AG04449 (cell line): Measurements from ENCODE around the gene MTA2.

Source experiments
- CTCF ChIA-PET: fragments of 350-600 bp; formaldehyde crosslinking; extraction: SDS; loops from one replicate; lab custom pipeline; 2021; ENCODE audit warnings: antibody characterized with exemption; lab: Yijun Ruan, JAX
- POLR2A ChIA-PET: fragments of 400-600, 350-600 bp; formaldehyde crosslinking; extraction: SDS; loops from one replicate; lab custom pipeline; 2020; ENCODE audit warnings: antibody characterized with exemption, inconsistent platforms; lab: Yijun Ruan, JAX
- DNase-seq: peaks from one replicate; pipeline ENCODE4 v3.0.0-alpha.2; 2010; ENCODE audit warnings: low read depth, low spot score
- H3K4me3 ChIP-seq: 2 replicates; pipeline ENCODE4 v1.5.1; 2011; ENCODE audit warnings: low read depth, mild to moderate bottlenecking, control low read depth, low read length
- TF ChIP-seq, protein P1 (sequence below): IDR thresholded peaks from one replicate; pipeline ENCODE4 v1.5.1; 2011; ENCODE audit warnings: mild to moderate bottlenecking, moderate library complexity, low read length, control low read depth, inconsistent platforms; ENCODE audit not compliant: insufficient read depth; ENCODE audit errors: missing control alignments

MTA2 gene

DNA sequence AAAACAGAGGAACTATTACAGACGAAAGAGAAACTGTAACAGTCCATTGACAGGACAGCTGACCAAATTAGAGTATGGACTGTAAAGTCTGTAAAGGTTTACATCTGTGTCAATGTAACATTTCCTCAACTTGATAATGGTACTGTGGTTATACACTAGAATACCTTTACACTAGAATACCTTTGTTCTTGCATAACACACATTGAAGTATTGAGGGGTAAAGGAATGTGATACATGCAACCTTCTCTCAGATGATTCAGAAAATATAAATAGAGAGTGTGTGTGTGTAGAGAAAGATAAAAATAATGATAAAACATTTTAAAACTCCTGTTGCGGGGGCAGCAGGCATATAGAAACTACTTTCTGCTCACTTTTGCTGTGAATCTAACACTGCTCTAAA is 22.4 kb downstream of the MTA2 start:
- no peak for DNase-seq
- CTCF ChIA-PET: interaction anchor here (1.0 to 1.2 kb wide), 2 partner anchors 14 to 35 kb away, joined by 3 to 4 read pairs; no protein-coding TSS in a partner anchor
- POLR2A ChIA-PET: interaction anchor here (3.0 kb wide), 1 partner anchor 13 kb away, joined by 16 read pairs; the partner anchor contains the start of gene TUT1
- H3K4me3 ChIP-seq: no peak overlapping the region
- TF ChIP-seq, protein P1, sequence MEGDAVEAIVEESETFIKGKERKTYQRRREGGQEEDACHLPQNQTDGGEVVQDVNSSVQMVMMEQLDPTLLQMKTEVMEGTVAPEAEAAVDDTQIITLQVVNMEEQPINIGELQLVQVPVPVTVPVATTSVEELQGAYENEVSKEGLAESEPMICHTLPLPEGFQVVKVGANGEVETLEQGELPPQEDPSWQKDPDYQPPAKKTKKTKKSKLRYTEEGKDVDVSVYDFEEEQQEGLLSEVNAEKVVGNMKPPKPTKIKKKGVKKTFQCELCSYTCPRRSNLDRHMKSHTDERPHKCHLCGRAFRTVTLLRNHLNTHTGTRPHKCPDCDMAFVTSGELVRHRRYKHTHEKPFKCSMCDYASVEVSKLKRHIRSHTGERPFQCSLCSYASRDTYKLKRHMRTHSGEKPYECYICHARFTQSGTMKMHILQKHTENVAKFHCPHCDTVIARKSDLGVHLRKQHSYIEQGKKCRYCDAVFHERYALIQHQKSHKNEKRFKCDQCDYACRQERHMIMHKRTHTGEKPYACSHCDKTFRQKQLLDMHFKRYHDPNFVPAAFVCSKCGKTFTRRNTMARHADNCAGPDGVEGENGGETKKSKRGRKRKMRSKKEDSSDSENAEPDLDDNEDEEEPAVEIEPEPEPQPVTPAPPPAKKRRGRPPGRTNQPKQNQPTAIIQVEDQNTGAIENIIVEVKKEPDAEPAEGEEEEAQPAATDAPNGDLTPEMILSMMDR: no peak

DNA sequence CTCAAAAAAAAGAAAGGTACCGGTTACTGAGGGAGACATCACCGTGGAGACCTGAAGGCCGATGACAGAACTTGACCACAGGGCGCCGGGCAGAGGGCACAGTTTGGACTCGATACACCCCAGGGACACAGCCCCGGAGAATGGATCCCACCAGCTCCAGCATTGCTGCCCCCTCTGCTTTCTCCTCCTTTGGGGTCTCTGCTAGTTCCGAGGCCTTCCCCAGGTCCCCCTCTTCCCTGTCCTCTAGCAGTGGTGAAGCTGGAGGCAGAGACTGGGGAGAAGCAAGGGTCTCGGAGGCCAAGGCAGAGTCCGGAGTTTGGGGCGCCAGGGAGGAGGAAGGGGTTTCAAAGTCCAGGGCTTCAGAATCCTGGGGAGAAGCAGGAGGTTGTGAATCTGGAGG is 23.1 kb downstream of the MTA2 start:
- CTCF ChIA-PET: interaction anchor here (0.8 to 1.2 kb wide), 3 partner anchors 14 to 35 kb away, joined by 3 to 4 read pairs (median 4); no protein-coding TSS in a partner anchor
- H3K4me3 ChIP-seq: no peak overlapping the region
- no peak for DNase-seq
- POLR2A ChIA-PET: interaction anchor here (0.7 to 3.0 kb wide), 2 partner anchors 13 to 178 kb away, joined by 3 to 16 read pairs; partner anchors contain the start of gene TUT1
- TF ChIP-seq, protein P1: no peak

DNA sequence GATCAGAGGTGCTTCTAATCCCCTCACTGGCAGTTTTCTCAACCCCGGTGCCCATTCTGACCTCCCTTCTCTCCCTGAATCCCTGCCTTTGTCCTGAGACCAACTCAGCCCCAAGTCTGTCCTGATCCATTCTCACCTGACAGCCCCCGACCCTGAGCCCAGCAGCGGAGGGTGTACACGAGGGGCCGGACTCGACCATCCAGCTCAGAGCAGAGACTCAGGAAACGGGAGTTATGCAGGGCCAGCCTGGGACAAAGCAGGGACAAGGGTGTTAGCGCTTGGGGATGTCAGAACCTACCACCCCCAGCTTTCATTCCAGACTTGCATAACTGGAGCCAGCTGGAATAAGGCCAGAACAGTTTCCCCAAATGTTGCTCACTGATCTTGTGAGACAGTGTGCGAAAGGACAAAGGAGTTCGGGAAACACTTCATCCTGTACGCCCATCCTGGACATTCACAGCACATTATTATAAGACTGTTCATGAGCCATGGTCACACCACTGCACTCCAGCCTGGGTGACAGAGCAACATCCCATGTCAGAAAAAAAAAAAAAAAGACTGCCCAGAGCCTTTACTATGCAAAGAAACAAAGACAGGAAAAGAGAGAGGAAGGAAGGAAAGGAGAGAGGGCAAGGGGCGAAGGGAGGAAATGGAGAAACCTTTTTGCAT is 24.5 kb downstream of the MTA2 start:
- TF ChIP-seq, protein P1: no peak
- no peak for DNase-seq
- no peak overlapping the region for H3K4me3 ChIP-seq
- ChIA-PET POLR2A (interaction anchor here (1.0 kb wide), 1 partner anchor 14 kb away, joined by 7 read pairs; the partner anchor contains the start of gene TUT1), CTCF (interaction anchor here (1.0 to 1.6 kb wide), 3 partner anchors 16 to 183 kb away, joined by 3 to 8 read pairs (median 7); no protein-coding TSS in a partner anchor)

DNA sequence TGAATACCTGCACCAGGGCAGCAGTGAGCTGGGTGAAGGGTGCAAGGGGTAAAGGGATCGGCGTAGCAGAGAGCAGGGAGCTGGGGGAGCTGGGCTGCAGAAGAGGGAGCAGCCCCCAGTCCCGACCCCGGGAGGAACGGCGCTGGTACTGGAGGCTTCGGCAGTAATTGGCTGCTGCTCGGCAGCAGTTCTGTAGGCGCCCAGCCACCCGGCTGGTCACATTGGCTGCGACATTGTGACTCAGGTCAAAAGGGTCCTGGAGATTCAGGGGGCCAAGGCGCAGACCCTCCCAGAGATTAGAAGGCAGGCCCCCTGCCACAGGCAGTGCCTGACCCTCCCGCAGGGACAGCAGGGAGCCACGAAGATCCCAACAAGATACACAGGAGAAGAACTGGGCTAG is 25.8 kb downstream of the MTA2 start:
- no peak for DNase-seq
- CTCF ChIA-PET: interaction anchor here (1.3 to 1.5 kb wide), 2 partner anchors 9 to 33 kb away, joined by 5 to 6 read pairs; no protein-coding TSS in a partner anchor
- H3K4me3 ChIP-seq: peak overlapping the region; percentile 81
- POLR2A ChIA-PET: interaction anchor here (2.3 kb wide), 1 partner anchor 90 kb away, joined by 16 read pairs; the partner anchor contains the start of genes C11orf98 and CSKMT
- TF ChIP-seq, protein P1: no peak

DNA sequence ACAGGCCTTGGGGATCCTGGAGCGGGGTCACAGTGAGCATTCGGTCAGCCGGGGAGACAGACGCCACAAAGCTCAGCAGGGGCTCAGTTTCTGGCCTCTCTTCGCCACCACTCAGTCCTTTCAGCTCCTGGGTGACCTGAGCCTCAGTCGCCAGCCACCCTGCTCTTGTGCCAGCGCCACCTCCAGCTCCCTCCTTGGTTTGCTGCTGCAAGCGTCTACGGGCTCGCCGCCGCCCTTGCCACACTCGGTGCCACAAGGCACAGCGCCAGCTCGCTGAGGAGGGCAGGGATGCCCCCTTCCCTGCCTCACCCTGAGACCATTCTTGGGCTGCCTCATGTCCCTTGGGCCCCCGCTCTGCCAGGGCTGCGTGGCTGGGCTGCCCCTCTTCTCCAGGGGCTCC is 26.5 kb downstream of the MTA2 start:
- CTCF ChIA-PET: interaction anchor here (0.7 to 2.1 kb wide), 7 partner anchors 9 to 151 kb away, joined by 3 to 15 read pairs (median 5); partner anchors contain the start of genes LBHD1 and UQCC3
- H3K4me3 ChIP-seq: peak overlapping the region; percentile 81

More for the DNA sequence above, 26.5 kb downstream of the MTA2 start:
- POLR2A ChIA-PET: interaction anchor here (0.9 to 2.4 kb wide), 6 partner anchors 17 to 174 kb away, joined by 3 to 65 read pairs (median 14); partner anchors contain the start of genes AHNAK, C11orf98, CSKMT and GANAB
- DNase-seq: no peak
- TF ChIP-seq, protein P1: no peak
